ENCODE measurements around the gene CEMP1.

CEMP1 gene

DNA sequence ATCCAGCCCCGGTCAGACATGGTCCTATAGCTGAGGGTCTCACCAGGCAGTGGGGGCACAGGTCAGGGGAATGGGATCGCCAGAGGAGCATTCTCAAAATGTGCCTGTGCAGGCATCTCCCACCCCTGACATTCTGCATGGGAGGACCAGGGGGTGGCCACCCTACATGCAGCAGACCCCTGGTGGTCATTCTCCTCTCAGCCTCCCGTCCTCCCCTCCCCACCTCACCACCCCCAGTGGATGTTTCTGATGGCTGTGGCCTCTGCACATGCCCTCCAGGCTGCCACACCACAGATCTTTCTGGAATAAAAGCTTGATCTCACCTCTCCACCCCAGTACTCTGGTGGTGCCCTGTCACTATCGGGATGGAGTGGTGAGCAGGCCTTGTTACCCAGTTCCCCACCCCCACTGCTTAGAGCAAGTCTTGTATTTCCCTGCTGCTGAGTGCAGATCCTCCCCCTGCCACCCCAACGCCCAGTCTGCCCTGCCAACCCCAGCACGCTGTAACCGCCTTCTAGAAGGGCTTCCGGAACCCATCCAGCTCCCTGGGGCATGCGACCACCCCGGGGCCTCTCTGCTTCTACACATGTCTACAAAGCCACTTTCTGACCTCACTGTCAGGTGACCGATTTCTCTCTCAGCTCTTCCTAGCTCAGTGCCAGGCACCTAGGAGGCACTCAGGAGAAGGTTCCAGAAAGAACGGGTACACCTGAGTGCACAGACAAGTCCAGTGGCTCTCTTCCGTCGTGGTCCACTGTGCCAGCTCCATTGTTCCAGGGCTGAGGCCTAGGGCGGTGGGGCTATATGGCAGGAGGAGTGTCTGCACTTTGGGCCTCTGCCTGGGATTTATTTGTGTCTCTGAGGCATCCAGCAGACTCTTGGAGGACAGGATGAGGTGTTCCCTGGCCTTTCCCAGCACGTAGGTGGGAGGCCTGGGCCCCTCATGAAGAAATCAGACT lies 47.0 kb downstream of the CEMP1 start:
- TF ChIP-seq EZH2phosphoT487 (IDR thresholded peaks at IDR 0.05; ENCODE audit: borderline replicate concordance, low read length): no peak
- TF ChIP-seq, protein P1, sequence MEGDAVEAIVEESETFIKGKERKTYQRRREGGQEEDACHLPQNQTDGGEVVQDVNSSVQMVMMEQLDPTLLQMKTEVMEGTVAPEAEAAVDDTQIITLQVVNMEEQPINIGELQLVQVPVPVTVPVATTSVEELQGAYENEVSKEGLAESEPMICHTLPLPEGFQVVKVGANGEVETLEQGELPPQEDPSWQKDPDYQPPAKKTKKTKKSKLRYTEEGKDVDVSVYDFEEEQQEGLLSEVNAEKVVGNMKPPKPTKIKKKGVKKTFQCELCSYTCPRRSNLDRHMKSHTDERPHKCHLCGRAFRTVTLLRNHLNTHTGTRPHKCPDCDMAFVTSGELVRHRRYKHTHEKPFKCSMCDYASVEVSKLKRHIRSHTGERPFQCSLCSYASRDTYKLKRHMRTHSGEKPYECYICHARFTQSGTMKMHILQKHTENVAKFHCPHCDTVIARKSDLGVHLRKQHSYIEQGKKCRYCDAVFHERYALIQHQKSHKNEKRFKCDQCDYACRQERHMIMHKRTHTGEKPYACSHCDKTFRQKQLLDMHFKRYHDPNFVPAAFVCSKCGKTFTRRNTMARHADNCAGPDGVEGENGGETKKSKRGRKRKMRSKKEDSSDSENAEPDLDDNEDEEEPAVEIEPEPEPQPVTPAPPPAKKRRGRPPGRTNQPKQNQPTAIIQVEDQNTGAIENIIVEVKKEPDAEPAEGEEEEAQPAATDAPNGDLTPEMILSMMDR (IDR thresholded peaks at IDR 0.05; ENCODE audit: low read depth, low read length, poor library complexity, severe bottlenecking): no peak
- Histone ChIP-seq H3K79me2 (ENCODE audit: control insufficient read depth, low read length) (peaks cover 64% of the 10 kb centered on the region), H3F3A (ENCODE audit: control insufficient read depth, insufficient read depth) (no peaks in the 10 kb centered on the region), H3K27ac (ENCODE audit: low read depth, low read length) (no peak overlapping the region), H3K9me2 (replicated peaks; ENCODE audit: control insufficient read depth, low read length) (no peaks in the 10 kb centered on the region), H3K4me3 (ENCODE audit: low read length) (no peak overlapping the region), H3K27me3 (ENCODE audit: control insufficient read depth, low read length) (no peaks in the 10 kb centered on the region), H3K36me3 (ENCODE audit: control insufficient read depth, low read length) (peaks cover 9% of the 10 kb centered on the region; the same call in 1 of the 2 replicates), H3K9me3 (ENCODE audit: control insufficient read depth, insufficient read depth, low read length) (no peaks in the 10 kb centered on the region), H3K4me2 (ENCODE audit: low read length) (no peak overlapping the region), H3K4me1 (ENCODE audit: control insufficient read depth, low read length) (peaks cover 14% of the 10 kb centered on the region), H4K20me1 (ENCODE audit: control insufficient read depth, insufficient read depth, low read depth, low read length) (0 out of 2 replicates have a peak, but pooled peaks cover 6% of the 10 kb centered on the region)

DNA sequence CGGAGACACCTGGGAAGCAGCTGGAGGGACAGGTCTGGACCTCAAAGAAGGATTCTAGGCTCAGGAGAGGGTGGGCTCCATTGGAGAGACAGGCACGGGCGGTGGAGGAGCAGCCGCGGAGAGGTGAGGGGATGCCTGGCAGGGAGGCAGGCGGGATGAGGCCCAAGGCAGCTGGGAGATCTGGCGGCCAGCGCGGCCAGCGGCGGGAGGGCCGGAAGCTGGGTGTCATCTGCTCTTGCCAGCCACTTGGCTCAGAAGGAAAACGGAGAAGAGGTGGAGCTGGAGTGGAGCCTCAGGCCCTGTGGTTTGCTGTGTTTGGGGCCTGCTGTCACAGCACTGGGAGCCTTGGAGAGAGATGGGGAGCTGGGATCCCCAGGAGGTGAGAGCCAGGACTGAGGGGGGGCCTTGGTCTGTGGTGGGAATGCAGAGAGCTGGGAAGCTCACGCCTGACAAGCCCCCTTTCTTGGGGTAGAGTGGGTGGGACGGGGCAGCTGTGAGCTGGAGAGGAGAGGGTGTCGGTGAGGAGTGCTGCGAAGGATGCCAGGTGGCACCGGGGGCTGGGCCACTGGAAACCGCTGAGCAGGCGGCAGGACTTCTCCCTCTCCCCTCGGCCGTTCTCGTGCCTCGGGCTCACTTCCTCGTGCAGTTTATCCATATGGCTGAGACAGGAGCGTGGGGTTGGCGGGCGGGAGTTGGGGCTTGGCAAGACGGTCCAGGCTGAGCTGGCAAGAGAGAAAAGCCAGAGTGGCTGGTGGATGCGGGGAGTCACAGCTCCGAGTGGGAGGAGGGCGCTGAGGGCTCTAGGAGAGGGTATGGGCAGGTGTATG lies 48.3 kb downstream of the CEMP1 start:
- H3K9me2 ChIP-seq (replicated peaks; ENCODE audit: control insufficient read depth, low read length): no peaks in the 10 kb centered on the region
- peaks cover 9% of the 10 kb centered on the region; the same call in 1 of the 2 replicates for H3K36me3 ChIP-seq (ENCODE audit: control insufficient read depth, low read length)
- no peak overlapping the region for H3K4me3 ChIP-seq (ENCODE audit: low read length)
- peaks cover 14% of the 10 kb centered on the region for H3K4me1 ChIP-seq (ENCODE audit: control insufficient read depth, low read length)
- TF ChIP-seq, protein P1 (IDR thresholded peaks at IDR 0.05; ENCODE audit: low read depth, low read length, poor library complexity, severe bottlenecking): no peak
- TF ChIP-seq EZH2phosphoT487 (IDR thresholded peaks at IDR 0.05; ENCODE audit: borderline replicate concordance, low read length): no peak
- no peak overlapping the region for H3K27ac ChIP-seq (ENCODE audit: low read depth, low read length)
- peaks cover 12% of the 10 kb centered on the region; the same call in 1 of the 2 replicates for H4K20me1 ChIP-seq (ENCODE audit: control insufficient read depth, insufficient read depth, low read depth, low read length)
- peaks cover 73% of the 10 kb centered on the region for H3K79me2 ChIP-seq (ENCODE audit: control insufficient read depth, low read length)
- no peaks in the 10 kb centered on the region for H3F3A ChIP-seq (ENCODE audit: control insufficient read depth, insufficient read depth)
- no peaks in the 10 kb centered on the region for H3K9me3 ChIP-seq (ENCODE audit: control insufficient read depth, insufficient read depth, low read length)
- H3K27me3 ChIP-seq (ENCODE audit: control insufficient read depth, low read length): no peaks in the 10 kb centered on the region
- no peak overlapping the region for H3K4me2 ChIP-seq (ENCODE audit: low read length)

DNA sequence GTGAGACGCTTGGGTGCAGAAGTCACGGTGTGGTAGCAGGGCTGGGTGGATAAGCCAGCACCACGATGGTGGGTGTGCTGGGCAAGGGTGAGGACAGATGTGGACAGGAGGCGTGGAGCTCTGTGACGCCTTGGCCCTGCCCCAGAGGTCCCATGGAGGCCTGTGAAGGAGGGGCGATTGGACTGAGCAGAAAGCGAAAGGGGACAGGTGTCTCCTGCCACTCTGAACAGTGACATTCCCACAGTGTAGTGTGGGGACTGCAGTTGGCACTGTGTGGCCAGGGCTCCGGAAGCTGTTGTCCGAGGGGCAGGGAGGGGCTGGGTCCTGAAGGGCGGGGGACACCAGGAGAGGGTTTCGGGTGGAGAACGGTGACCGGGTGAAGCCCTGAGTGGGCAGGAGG lies 49.0 kb downstream of the CEMP1 start:
- Histone ChIP-seq H3K79me2 (ENCODE audit: control insufficient read depth, low read length) (peaks cover 73% of the 10 kb centered on the region), H3K36me3 (ENCODE audit: control insufficient read depth, low read length) (peaks cover 13% of the 10 kb centered on the region; the same call in 1 of the 2 replicates), H3K9me3 (ENCODE audit: control insufficient read depth, insufficient read depth, low read length) (no peaks in the 10 kb centered on the region), H3K4me3 (ENCODE audit: low read length) (no peak overlapping the region), H3F3A (ENCODE audit: control insufficient read depth, insufficient read depth) (no peaks in the 10 kb centered on the region), H3K4me1 (ENCODE audit: control insufficient read depth, low read length) (peaks cover 12% of the 10 kb centered on the region), H3K9me2 (replicated peaks; ENCODE audit: control insufficient read depth, low read length) (no peaks in the 10 kb centered on the region), H3K4me2 (ENCODE audit: low read length) (no peak overlapping the region), H3K27ac (ENCODE audit: low read depth, low read length) (no peak overlapping the region), H4K20me1 (ENCODE audit: control insufficient read depth, insufficient read depth, low read depth, low read length) (peaks cover 10% of the 10 kb centered on the region; the same call in 1 of the 2 replicates), H3K27me3 (ENCODE audit: control insufficient read depth, low read length) (no peaks in the 10 kb centered on the region)
- TF ChIP-seq, protein P1 (IDR thresholded peaks at IDR 0.05; ENCODE audit: low read depth, low read length, poor library complexity, severe bottlenecking): no peak
- TF ChIP-seq EZH2phosphoT487 (IDR thresholded peaks at IDR 0.05; ENCODE audit: borderline replicate concordance, low read length): no peak
